Epithelial cell of alveolus of lung (primary cell): Measurements from ENCODE around the gene TLR2. TPM values are rescaled to one million over a fixed set of nuclear protein-coding genes. Genes with fewer than 3 reads are reported as not detected.

ENCODE experiments used
- total RNA-seq: library from RNA; depleted of rRNA; stranded (reverse); fragments of >200 nt; gene quantifications from 2 replicates; pipeline ENCODE4 v1.2.1, GENCODE V29; 2015

Gene TLR2
- 0.08 and 3.2 TPM in 2 replicates for total RNA-seq

GRCh38 chr4:153684182-153684970 lies at the start of gene TLR2:
Gene TLR2 (plus strand): TSS chr4:153684280. CDS start chr4:153702908, 18,628 bp downstream.

Other genes starting within 250 kb of the TLR2 start
- gene TMEM131L, start 217.9 kb upstream of the TLR2 start, total RNA-seq, result 5.9 and 10.6 TPM in 2 replicates
- 2.1 and 9.4 TPM in 2 replicates for gene RNF175, start 75.7 kb downstream of the TLR2 start, total RNA-seq
- gene SFRP2, start 104.8 kb downstream of the TLR2 start, total RNA-seq, result 15.9 TPM in 1 of 2 replicates, not detected in the other